ENCODE data around the gene CAPZB.

Gene CAPZB

GRCh38 chr1:19344831-19345230 lies 140.5 kb downstream of the CAPZB start:
- ATAC-seq, result no peak
- TF ChIP-seq POU6F1 (CRISPR knock-in tag; IDR thresholded peaks at IDR 0.05; ENCODE audit: borderline replicate concordance, low read depth) (no peak), TCF4 (CRISPR knock-in tag; IDR thresholded peaks at IDR 0.05; ENCODE audit: borderline replicate concordance) (no peak), TOX (CRISPR knock-in tag; IDR thresholded peaks at IDR 0.05; ENCODE audit: borderline replicate concordance) (no peak), ZNF565 (CRISPR knock-in tag; conservative IDR thresholded peaks at IDR 0.05; ENCODE audit: low read depth) (no peak), ZNF70 (CRISPR knock-in tag; IDR thresholded peaks at IDR 0.05) (no peak), ZFP30 (CRISPR knock-in tag; IDR thresholded peaks at IDR 0.05) (no peak), BACH2 (CRISPR knock-in tag; IDR thresholded peaks at IDR 0.05; ENCODE audit: borderline replicate concordance) (no peak)

DNA sequence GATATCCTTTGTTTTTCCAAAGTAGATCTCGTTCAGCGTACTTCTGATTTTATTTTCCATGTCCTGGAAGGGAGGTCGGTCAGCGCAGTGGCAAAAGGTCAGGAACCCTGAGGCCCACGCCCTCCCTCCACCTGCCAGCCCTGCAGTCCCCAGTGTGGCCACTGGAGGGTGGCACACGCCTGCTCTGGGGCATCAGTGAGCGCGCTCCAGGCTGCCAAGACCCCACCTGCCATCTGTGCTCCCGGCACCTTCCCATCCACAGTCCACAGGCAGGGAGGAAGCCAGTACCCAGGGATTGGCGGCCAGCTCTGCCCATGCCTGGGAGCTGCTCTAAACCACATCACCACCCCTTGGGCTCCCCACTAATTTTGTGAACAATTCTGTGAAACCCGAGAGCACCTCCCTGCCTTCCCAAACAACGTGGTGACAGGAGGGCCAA lies 140.9 kb downstream of the CAPZB start:
- TF ChIP-seq TCF4 (CRISPR knock-in tag; IDR thresholded peaks at IDR 0.05; ENCODE audit: borderline replicate concordance), result no peak
- TF ChIP-seq ZNF70 (CRISPR knock-in tag; IDR thresholded peaks at IDR 0.05), result no peak
- no peak for TF ChIP-seq ISL1 (CRISPR knock-in tag; IDR thresholded peaks at IDR 0.05)
- no peak for TF ChIP-seq ZC3H10 (CRISPR knock-in tag; IDR thresholded peaks at IDR 0.05)
- TF ChIP-seq, protein P1, sequence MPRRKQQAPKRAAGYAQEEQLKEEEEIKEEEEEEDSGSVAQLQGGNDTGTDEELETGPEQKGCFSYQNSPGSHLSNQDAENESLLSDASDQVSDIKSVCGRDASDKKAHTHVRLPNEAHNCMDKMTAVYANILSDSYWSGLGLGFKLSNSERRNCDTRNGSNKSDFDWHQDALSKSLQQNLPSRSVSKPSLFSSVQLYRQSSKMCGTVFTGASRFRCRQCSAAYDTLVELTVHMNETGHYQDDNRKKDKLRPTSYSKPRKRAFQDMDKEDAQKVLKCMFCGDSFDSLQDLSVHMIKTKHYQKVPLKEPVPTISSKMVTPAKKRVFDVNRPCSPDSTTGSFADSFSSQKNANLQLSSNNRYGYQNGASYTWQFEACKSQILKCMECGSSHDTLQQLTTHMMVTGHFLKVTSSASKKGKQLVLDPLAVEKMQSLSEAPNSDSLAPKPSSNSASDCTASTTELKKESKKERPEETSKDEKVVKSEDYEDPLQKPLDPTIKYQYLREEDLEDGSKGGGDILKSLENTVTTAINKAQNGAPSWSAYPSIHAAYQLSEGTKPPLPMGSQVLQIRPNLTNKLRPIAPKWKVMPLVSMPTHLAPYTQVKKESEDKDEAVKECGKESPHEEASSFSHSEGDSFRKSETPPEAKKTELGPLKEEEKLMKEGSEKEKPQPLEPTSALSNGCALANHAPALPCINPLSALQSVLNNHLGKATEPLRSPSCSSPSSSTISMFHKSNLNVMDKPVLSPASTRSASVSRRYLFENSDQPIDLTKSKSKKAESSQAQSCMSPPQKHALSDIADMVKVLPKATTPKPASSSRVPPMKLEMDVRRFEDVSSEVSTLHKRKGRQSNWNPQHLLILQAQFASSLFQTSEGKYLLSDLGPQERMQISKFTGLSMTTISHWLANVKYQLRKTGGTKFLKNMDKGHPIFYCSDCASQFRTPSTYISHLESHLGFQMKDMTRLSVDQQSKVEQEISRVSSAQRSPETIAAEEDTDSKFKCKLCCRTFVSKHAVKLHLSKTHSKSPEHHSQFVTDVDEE (CRISPR knock-in tag; IDR thresholded peaks at IDR 0.05), result no peak
- TF ChIP-seq, protein P2, sequence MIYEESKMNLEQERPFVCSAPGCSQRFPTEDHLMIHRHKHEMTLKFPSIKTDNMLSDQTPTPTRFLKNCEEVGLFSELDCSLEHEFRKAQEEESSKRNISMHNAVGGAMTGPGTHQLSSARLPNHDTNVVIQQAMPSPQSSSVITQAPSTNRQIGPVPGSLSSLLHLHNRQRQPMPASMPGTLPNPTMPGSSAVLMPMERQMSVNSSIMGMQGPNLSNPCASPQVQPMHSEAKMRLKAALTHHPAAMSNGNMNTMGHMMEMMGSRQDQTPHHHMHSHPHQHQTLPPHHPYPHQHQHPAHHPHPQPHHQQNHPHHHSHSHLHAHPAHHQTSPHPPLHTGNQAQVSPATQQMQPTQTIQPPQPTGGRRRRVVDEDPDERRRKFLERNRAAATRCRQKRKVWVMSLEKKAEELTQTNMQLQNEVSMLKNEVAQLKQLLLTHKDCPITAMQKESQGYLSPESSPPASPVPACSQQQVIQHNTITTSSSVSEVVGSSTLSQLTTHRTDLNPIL (CRISPR knock-in tag; IDR thresholded peaks at IDR 0.05; ENCODE audit: low read depth), result no peak
- TF ChIP-seq RARB (CRISPR knock-in tag; IDR thresholded peaks at IDR 0.05), result no peak
- TF ChIP-seq BACH2 (CRISPR knock-in tag; IDR thresholded peaks at IDR 0.05; ENCODE audit: borderline replicate concordance), result no peak
- TF ChIP-seq, protein P3, sequence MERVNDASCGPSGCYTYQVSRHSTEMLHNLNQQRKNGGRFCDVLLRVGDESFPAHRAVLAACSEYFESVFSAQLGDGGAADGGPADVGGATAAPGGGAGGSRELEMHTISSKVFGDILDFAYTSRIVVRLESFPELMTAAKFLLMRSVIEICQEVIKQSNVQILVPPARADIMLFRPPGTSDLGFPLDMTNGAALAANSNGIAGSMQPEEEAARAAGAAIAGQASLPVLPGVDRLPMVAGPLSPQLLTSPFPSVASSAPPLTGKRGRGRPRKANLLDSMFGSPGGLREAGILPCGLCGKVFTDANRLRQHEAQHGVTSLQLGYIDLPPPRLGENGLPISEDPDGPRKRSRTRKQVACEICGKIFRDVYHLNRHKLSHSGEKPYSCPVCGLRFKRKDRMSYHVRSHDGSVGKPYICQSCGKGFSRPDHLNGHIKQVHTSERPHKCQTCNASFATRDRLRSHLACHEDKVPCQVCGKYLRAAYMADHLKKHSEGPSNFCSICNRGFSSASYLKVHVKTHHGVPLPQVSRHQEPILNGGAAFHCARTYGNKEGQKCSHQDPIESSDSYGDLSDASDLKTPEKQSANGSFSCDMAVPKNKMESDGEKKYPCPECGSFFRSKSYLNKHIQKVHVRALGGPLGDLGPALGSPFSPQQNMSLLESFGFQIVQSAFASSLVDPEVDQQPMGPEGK (CRISPR knock-in tag; IDR thresholded peaks at IDR 0.05; ENCODE audit: borderline replicate concordance), result no peak
- TF ChIP-seq CSDC2 (CRISPR knock-in tag; IDR thresholded peaks at IDR 0.05), result no peak
- no peak for TF ChIP-seq POU6F1 (CRISPR knock-in tag; IDR thresholded peaks at IDR 0.05; ENCODE audit: borderline replicate concordance, low read depth)
- peak; percentile 80 for ATAC-seq

DNA sequence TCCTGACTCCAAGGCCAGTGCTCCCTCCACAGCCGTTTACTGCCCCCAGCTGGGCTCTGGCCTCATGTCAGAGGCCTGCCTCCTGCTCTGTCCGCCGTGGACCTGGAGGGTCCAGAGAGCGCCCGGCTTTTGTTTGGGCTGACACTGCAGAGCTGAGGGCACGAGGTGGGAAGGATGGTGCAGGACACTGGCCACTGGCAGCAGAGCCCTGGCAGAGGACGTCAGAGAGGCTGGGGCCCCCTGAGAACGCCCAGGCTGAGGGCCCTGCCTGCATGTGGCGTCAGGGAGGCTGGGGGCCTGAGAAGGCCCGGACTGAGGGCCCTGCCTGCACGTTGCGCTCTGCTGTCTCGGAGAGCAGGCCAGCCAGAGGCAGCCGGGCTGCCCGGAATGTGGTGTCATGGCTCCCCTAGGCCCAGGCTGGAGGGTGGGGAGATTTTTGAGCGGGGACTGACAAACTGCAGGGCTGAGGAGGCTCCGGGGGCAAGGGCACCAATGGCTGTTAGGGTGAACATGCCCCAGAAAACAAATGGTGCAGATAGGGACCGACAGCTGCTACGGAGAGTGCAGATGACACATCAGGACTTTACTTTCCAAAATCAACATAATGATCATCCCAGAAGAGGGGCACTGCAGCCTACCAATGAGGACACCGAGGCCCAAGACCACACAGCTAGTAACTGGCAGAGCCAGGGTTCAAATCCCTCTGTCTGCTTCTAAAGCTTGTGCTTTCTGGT lies 141.6 kb downstream of the CAPZB start:
- no peak for ATAC-seq

More for the DNA sequence above, 141.6 kb downstream of the CAPZB start:
- TF ChIP-seq POU6F1 (CRISPR knock-in tag; IDR thresholded peaks at IDR 0.05; ENCODE audit: borderline replicate concordance, low read depth) (no peak), OSR1 (CRISPR knock-in tag; IDR thresholded peaks at IDR 0.05) (no peak), RARB (CRISPR knock-in tag; IDR thresholded peaks at IDR 0.05) (no peak)

Measured in SK-N-SH treated with all-trans-retinoic acid at 6 μM for 48 hours (cell line).